Measurements from ENCODE around the gene RHOT1.

RHOT1 gene

GRCh38 chr17:32142038-32142856 lies at the start of gene RHOT1:
Gene RHOT1, plus strand, starts transcription at chr17:32142502. Its CDS starts 191 bp downstream, at chr17:32142693.
- no peak for TF ChIP-seq GATA3 (IDR thresholded peaks at IDR 0.05; ENCODE audit: low read depth, low read length)
- no peak for TF ChIP-seq GATA2 (IDR thresholded peaks at IDR 0.05; ENCODE audit: low read depth, low read length)

GRCh38 chr17:32099686-32100085 lies 42.6 kb upstream of the RHOT1 start:
- TF ChIP-seq GATA3 (IDR thresholded peaks at IDR 0.05; ENCODE audit: low read depth, low read length) (peak; percentile 58; the same call in 1 of the 2 replicates), GATA2 (IDR thresholded peaks at IDR 0.05; ENCODE audit: low read depth, low read length) (no peak)

- TF ChIP-seq GATA2 (IDR thresholded peaks at IDR 0.05; ENCODE audit: low read depth, low read length) (no peak), GATA3 (IDR thresholded peaks at IDR 0.05; ENCODE audit: low read depth, low read length) (no peak)
Measured at GRCh38 chr17:32100971-32101631, 41.2 kb upstream of the RHOT1 start.

GRCh38 chr17:32102172-32102571 lies 40.1 kb upstream of the RHOT1 start:
- TF ChIP-seq GATA3 (IDR thresholded peaks at IDR 0.05; ENCODE audit: low read depth, low read length) (no peak), GATA2 (IDR thresholded peaks at IDR 0.05; ENCODE audit: low read depth, low read length) (no peak)

- TF ChIP-seq GATA3 (IDR thresholded peaks at IDR 0.05; ENCODE audit: low read depth, low read length), result no peak
- no peak for TF ChIP-seq GATA2 (IDR thresholded peaks at IDR 0.05; ENCODE audit: low read depth, low read length)
Measured at GRCh38 chr17:32102646-32103186, 39.6 kb upstream of the RHOT1 start.

DNA sequence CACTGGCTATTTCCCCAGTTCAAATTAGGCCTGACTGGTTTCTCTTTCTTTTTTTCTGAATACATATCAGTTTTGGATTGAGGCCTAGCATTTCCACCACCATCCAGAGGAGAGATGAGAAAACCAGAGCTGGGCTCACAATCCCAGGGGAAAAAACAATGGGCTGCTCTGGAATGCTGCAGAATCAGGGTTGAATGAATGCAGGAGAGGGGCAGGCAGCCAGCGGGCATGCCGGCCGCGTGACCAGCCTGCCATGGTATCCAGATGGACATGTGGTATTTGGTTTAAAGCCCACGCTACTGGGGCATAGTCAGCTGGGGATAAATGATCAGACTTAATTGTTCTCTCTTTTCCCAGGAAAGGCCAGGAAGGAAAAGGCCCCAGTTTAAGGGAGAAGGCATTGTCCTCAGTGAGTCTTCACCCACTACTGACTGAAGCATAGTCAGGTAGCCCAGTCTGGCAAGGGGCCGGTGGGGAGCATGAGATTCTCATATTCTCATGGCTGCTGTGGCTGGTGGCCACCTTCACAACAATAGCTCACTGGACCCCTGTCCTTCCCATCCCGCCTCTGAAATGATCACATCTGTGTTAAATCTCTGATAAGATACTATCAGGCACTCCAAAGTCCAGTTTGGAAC lies 38.7 kb upstream of the RHOT1 start:
- TF ChIP-seq GATA2 (IDR thresholded peaks at IDR 0.05; ENCODE audit: low read depth, low read length) (no peak), GATA3 (IDR thresholded peaks at IDR 0.05; ENCODE audit: low read depth, low read length) (no peak)

DNA sequence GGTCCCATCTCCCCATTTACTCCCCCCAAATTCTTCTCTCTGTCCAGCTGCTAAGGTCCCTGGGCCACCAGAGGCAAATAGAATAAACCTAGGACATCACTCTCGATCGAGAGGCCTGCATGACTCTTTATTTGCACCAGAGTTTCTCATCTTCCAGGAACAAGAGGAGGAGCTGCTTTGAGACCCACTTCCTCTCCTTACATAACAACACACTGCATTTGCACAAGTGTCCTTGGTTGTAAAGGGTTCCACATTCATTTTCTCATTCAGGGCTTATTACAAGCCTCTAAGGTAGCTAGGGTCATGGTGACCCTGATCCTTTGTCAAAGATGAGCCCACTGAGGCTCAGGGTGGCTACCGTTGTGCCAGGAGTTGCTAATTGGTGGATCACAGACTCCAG lies 38.1 kb upstream of the RHOT1 start:
- TF ChIP-seq GATA2 (IDR thresholded peaks at IDR 0.05; ENCODE audit: low read depth, low read length) (no peak), GATA3 (IDR thresholded peaks at IDR 0.05; ENCODE audit: low read depth, low read length) (no peak)

DNA sequence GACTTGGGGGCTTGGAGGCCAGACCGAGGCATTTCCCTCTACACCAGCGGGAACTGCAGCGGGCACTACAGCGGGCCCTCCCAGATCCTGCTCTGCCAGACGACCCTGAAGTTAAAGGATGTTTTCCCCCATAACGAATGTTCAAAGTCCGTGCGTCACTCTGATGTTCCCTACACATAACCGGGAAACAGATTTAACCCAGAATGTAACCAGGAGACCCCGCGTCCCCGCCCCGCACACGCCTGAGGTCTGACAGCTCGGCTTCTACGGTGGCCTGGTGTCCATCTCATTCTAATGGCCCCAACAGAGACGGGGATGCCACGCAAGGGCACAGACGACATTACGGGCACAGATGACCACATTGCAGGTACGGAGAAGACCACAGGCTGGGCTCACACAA lies 31.7 kb upstream of the RHOT1 start:
- TF ChIP-seq GATA2 (IDR thresholded peaks at IDR 0.05; ENCODE audit: low read depth, low read length), result no peak
- TF ChIP-seq GATA3 (IDR thresholded peaks at IDR 0.05; ENCODE audit: low read depth, low read length), result no peak

DNA sequence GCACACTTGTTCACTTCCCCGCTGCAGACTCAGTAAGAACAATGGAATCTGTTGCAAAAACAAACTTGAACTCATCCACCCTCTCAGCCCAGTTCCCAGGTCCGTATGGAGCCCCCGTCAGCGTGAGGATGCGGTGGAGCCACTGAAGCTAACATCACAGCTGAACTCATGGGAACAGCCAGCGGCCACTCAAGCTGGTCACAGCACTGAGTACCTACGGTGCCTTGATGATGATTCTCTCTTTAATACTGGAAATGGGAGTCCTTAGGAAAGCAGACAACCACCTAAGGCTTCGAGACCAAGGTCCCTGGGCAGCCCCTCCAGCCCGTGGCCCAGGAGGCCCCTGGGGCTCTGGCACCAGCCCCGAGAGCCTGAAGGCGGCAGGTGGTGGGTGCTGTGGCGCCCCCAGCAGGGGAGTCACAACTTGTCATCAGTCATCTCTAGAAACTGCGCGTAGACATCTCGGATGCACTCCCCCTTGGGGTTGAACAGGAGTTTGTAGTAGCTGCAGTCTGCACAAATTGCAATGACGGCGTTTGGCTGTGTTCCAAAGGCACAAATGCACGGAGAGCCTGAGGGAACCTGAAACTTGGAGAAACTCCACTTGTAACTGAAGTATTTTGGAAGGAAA lies 31.0 kb upstream of the RHOT1 start:
- TF ChIP-seq GATA2 (IDR thresholded peaks at IDR 0.05; ENCODE audit: low read depth, low read length) (no peak), GATA3 (IDR thresholded peaks at IDR 0.05; ENCODE audit: low read depth, low read length) (no peak)

DNA sequence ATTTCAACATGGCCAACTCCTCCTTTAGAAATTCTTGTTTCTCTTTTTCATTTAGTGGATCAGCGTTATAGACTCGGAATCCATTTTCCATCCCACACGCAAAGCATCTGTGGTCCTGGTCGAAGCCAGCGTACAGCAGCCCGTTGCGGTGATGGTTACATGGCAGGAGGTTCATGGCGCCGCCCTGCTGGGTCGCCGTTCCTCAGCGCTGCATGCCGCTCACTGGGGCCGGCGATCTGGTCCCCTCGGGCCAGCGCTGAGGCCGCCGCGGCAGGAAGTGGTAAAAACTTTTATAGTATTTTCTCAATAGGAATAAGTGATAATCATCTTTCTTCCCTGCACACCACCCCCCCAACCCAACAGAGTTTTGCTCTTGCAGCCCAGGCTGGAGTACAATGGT lies 29.9 kb upstream of the RHOT1 start:
- TF ChIP-seq GATA2 (IDR thresholded peaks at IDR 0.05; ENCODE audit: low read depth, low read length) (no peak), GATA3 (IDR thresholded peaks at IDR 0.05; ENCODE audit: low read depth, low read length) (no peak)

DNA sequence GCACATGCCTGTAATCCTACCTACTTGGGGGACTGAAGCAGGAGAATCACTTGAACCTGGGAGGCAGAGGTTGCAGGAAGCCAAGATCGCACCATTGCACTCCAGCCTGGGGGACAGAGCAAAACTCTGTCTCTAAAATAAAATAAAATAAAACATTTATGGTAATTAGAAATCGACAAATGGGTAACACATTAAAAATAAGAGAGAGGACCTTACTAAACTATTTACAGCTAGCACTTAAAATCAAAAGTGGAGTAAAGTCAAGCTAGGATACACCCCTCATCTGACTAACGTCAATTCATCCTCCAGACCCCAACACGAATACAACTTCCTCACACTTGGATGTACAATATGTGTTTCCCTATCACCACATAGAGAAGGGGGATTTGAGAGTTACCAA lies 27.8 kb upstream of the RHOT1 start:
- TF ChIP-seq GATA2 (IDR thresholded peaks at IDR 0.05; ENCODE audit: low read depth, low read length) (no peak), GATA3 (IDR thresholded peaks at IDR 0.05; ENCODE audit: low read depth, low read length) (no peak)

DNA sequence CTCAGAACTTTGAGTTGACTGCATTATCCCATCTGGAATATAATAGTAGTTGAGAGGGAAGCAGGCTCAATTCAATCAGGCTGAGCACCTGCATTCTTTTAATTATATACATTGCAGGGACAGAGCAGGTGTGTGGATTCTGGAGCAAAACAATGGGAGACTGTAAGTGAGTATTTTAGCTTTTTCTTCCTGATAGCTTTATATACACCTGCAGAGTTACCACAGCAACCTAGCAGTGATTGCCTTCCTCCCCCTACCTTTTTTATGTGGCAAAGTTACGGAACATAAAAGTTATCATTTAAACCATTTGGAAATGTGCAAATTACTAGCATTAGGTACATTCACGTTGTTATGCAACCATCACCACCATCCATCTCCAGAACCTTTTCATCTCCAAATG lies 25.4 kb upstream of the RHOT1 start:
- TF ChIP-seq GATA2 (IDR thresholded peaks at IDR 0.05; ENCODE audit: low read depth, low read length), result no peak
- no peak for TF ChIP-seq GATA3 (IDR thresholded peaks at IDR 0.05; ENCODE audit: low read depth, low read length)

DNA sequence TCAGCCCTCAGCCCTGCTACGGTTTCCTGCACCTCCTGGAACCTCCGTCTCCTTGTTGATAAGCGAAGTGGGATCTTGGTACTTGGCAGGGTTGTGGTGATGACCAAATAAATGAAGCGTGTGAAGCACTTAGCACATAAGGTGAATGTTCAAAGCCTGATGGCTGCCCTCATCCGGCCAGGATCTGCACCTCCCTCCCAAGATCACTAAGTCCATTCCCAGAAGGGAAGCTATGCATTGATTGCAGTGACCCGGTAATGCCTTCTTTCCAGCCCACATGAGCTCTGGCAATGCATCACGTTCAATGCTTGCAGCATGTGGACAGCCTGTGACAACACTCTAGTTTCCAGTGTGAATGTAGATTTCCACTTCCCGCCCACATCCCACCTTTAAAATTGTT lies 24.9 kb upstream of the RHOT1 start:
- TF ChIP-seq GATA2 (IDR thresholded peaks at IDR 0.05; ENCODE audit: low read depth, low read length), result no peak
- no peak for TF ChIP-seq GATA3 (IDR thresholded peaks at IDR 0.05; ENCODE audit: low read depth, low read length)

DNA sequence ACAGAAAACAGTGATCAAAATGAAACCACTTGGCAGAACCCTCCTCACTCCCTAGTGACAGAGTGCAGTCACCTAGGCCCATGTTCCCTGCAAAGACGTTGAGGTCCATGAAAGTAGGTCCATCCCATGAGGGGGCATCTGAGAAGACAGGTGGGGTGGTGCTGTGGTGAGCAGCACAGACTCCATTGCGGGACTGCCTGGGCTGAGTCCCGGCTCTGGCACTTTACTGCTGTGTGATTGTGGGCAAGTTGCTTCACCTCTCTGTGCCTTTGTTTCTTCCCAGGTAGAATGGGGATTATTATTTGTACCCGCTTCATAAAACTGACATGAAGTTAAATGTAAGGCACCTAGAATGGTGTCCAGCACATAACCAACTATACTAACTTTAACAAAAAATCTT lies 23.5 kb upstream of the RHOT1 start:
- TF ChIP-seq GATA3 (IDR thresholded peaks at IDR 0.05; ENCODE audit: low read depth, low read length) (no peak), GATA2 (IDR thresholded peaks at IDR 0.05; ENCODE audit: low read depth, low read length) (no peak)
